A673 (cell line): ENCODE measurements around the gene GALNTL6. TPM values are rescaled to one million over a fixed set of nuclear protein-coding genes. Genes with fewer than 3 reads are reported as not detected.

ENCODE experiments used
- BruUV-seq: library from RNA; stranded (reverse); fragments of 400-500 nt; replicated peaks from 2 replicates; lab custom pipeline; 2021; lab: Mats Ljungman, UMichigan
- CTCF ChIA-PET: fragments of 300-600 bp; sonication (Branson Sonifier 250); formaldehyde crosslinking; loops from one replicate; lab custom pipeline; 2022; ENCODE audit warnings: antibody characterized with exemption; lab: Charles Lee
- POLR2A ChIA-PET: fragments of 300-600 bp; sonication (Branson Sonifier 250); formaldehyde crosslinking; loops from one replicate; lab custom pipeline; 2022; ENCODE audit warnings: antibody characterized with exemption; ENCODE audit not compliant: low non-redundant PET; lab: Charles Lee
- DNase-seq: peaks from one replicate; pipeline ENCODE4 v3.0.0-alpha.2; 2015; ENCODE audit warnings: low spot score
- H3K27ac ChIP-seq: fragments of 200-600 bp; sonication (generic); 2 replicates; pipeline ENCODE4 v1.5.1; 2016; ENCODE audit warnings: mixed run types, low read depth, mild to moderate bottlenecking, mixed read lengths, antibody characterized with exemption, low read length; ENCODE audit not compliant: poor library complexity, severe bottlenecking
- H3K27me3 ChIP-seq: fragments of 200-600 bp; sonication (generic); replicated peaks from 2 replicates; pipeline ENCODE4 v1.6.1; 2017; ENCODE audit warnings: mixed run types, low read depth, mild to moderate bottlenecking, mixed read lengths, antibody characterized with exemption, low read length; ENCODE audit not compliant: insufficient read depth, poor library complexity
- H3K36me3 ChIP-seq: fragments of 200-600 bp; sonication (generic); 2 replicates; pipeline ENCODE4 v1.6.1; 2016; ENCODE audit warnings: mixed run types, mild to moderate bottlenecking, mixed read lengths, antibody characterized with exemption, low read length; ENCODE audit not compliant: insufficient read depth, poor library complexity, severe bottlenecking
- H3K4me1 ChIP-seq: fragments of 200-600 bp; sonication (generic); 2 replicates; pipeline ENCODE4 v1.6.1; 2017; ENCODE audit warnings: mixed run types, mild to moderate bottlenecking, mixed read lengths, antibody characterized with exemption, low read length; ENCODE audit not compliant: insufficient read depth, poor library complexity, severe bottlenecking
- H3K4me3 ChIP-seq: fragments of 200-600 bp; sonication (generic); 2 replicates; pipeline ENCODE4 v1.5.1; 2016; ENCODE audit warnings: low read depth, mixed run types, mild to moderate bottlenecking, mixed read lengths, low read length; ENCODE audit not compliant: poor library complexity, severe bottlenecking
- H3K9me3 ChIP-seq: fragments of 200-600 bp; sonication (generic); 2 replicates; pipeline ENCODE4 v1.6.1; 2016; ENCODE audit warnings: mixed run types, low read depth, mild to moderate bottlenecking, mixed read lengths, antibody characterized with exemption, low read length; ENCODE audit not compliant: poor library complexity, severe bottlenecking
- EZH2 ChIP-seq: fragments of 200-600 bp; sonication (generic); IDR thresholded peaks from 2 replicates; pipeline ENCODE4 v1.6.1; 2017; ENCODE audit warnings: borderline replicate concordance, low read depth, mild to moderate bottlenecking, mixed read lengths, antibody characterized with exemption, low read length; ENCODE audit not compliant: poor library complexity, severe bottlenecking
- intact Hi-C: fragments of 100-400 bp; cut with micrococcal nuclease; formaldehyde crosslinking; loops from one replicate; pipeline ENCODE4 v1.10.0; 2022; ENCODE audit not compliant: unreplicated experiment
- total RNA-seq: library from RNA; stranded (reverse); gene quantifications from 2 replicates; pipeline ENCODE4 v1.2.3, GENCODE V29; 2021
- TF ChIP-seq, protein P1 (sequence below): fragments of 300-800, 200-600 bp; sonication (generic); conservative IDR thresholded peaks from 2 replicates; pipeline ENCODE4 v1.5.1; 2017; ENCODE audit warnings: low read depth, mild to moderate bottlenecking, antibody characterized with exemption, low read length, moderate library complexity, mixed read lengths

GALNTL6 gene
- total RNA-seq, 1 experiment from 2014 or later = 0.30 TPM

DNA sequence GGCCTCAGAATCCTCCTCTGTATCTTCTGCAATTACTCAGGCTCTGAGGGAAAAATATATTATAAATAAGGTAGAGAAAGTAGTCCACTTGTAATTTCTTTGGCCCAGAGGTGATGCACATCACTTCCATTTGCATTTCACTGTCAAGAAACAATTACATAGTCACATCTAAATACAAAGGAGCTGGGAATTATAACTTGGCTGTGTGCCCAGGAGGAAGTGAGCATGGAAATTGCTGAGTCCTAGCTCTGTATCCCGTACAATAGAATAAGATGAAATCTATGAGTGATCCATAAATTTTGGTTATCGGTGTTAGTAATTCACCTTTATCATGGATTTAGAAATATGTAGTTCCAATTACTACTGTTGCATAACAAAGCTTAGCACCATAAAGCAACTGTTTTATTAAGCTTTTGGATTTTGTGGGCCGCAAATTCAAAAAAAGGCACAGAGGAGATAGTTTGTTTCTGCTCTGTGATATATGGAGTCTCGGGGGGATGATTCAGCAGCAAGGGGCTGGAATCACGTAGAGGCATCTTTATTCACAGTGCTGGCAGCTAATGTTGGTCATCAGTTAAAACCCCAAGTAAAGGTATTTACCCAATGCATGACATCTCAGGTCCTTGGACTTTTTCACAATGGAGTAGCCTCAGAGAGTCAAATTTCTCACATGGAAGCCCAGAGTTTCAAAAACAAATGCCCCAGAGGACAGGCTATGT is 1114.1 kb downstream of the GALNTL6 start:
- CTCF ChIA-PET = interaction anchor here (0.6 kb wide), 1 partner anchor 334 kb away, joined by 3 read pairs; no protein-coding TSS in a partner anchor
- intact Hi-C loops = no loop called here

DNA sequence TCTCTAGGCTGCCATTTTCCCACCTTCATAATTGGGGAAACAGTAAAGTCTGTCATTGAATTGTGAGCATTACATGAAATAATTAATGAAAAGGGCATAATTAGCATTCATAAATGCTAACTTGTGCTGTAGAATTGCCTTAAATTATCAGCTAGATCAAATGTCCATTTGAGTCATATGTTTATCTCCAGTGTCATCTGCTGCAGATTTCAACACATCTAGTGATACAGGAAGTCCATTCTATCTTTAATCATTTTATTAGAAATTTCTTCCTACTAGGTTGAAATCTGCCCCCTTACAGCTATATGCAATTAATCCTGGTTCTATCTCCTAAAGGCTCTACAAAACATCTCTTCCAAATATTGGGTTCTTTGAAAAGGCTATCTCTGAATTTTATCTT is 1115.1 kb downstream of the GALNTL6 start:
- Histone ChIP-seq H3K27me3 (no peaks in the 10 kb centered on the region), H3K4me3 (no peak overlapping the region), H3K36me3 (no peaks in the 10 kb centered on the region), H3K4me1 (no peaks in the 10 kb centered on the region), H3K27ac (no peak overlapping the region), H3K9me3 (no peaks in the 10 kb centered on the region)
- no peak for DNase-seq
- intact Hi-C loops = no loop called here
- no TSS peak for BruUV-seq
- TF ChIP-seq, protein P1, sequence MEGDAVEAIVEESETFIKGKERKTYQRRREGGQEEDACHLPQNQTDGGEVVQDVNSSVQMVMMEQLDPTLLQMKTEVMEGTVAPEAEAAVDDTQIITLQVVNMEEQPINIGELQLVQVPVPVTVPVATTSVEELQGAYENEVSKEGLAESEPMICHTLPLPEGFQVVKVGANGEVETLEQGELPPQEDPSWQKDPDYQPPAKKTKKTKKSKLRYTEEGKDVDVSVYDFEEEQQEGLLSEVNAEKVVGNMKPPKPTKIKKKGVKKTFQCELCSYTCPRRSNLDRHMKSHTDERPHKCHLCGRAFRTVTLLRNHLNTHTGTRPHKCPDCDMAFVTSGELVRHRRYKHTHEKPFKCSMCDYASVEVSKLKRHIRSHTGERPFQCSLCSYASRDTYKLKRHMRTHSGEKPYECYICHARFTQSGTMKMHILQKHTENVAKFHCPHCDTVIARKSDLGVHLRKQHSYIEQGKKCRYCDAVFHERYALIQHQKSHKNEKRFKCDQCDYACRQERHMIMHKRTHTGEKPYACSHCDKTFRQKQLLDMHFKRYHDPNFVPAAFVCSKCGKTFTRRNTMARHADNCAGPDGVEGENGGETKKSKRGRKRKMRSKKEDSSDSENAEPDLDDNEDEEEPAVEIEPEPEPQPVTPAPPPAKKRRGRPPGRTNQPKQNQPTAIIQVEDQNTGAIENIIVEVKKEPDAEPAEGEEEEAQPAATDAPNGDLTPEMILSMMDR = no peak
- no peak for TF ChIP-seq EZH2
- CTCF ChIA-PET = no interaction called here
- POLR2A ChIA-PET = no interaction called here

More for the DNA sequence above, 1114.1 kb downstream of the GALNTL6 start:
- no peak overlapping the region for H3K27ac ChIP-seq
- POLR2A ChIA-PET = no interaction called here
- DNase-seq = peak; percentile 70
- no TSS peak for BruUV-seq
- H3K4me1 ChIP-seq = no peaks in the 10 kb centered on the region
- no peaks in the 10 kb centered on the region for H3K36me3 ChIP-seq
- no peaks in the 10 kb centered on the region for H3K9me3 ChIP-seq
- TF ChIP-seq, protein P1 = no peak
- TF ChIP-seq EZH2 = no peak
- no peak overlapping the region for H3K4me3 ChIP-seq
- no peaks in the 10 kb centered on the region for H3K27me3 ChIP-seq

DNA sequence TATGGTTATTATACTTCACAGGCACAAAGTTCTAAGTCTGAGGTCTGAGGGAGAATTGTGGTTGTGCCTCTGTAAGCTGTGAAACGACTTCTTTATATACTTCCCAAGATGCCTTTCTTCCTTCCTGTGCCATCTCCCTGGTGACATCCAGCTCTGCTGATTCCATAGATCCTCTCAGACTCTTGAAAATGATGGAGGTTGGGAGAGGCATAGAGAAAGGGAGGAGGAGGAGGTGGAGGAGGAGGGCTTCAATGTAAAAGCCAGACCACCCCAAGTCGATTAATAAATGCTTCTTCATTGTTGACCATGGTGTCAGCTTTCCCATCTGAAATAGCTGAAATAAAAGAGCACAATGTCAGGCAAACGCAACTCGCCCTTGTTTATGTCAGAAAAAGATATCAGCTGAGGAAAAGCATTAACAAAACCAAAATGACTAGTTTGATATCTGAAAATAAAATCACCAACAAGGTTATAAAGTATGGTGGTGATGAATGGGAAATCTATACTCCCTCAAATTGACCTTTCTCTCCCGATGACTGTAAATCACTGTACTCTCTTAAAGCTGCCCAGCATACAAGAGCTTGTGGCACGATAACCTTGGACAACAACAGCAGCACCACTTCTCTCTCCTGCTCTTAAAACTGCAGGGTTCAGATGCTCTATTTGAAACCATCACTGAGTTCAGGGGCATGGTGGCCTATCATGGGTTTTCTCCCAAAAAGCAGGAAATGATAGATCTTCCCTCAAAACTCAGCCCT is 1125.0 kb downstream of the GALNTL6 start:
- no TSS peak for BruUV-seq
- intact Hi-C loops = no loop called here

More for the DNA sequence above, 1125.0 kb downstream of the GALNTL6 start:
- Histone ChIP-seq H3K27me3 (no peaks in the 10 kb centered on the region), H3K27ac (no peak overlapping the region), H3K36me3 (no peaks in the 10 kb centered on the region), H3K4me3 (no peak overlapping the region), H3K4me1 (no peaks in the 10 kb centered on the region), H3K9me3 (no peaks in the 10 kb centered on the region)
- TF ChIP-seq, protein P1 = no peak
- no peak for TF ChIP-seq EZH2
- ChIA-PET POLR2A (no interaction called here), CTCF (no interaction called here)
- no peak for DNase-seq
